GM12874 (cell line): ENCODE measurements around the gene MEAF6.

Source experiments
- TF ChIP-seq, protein P1 (sequence below): IDR thresholded peaks from 2 replicates; pipeline ENCODE4 v1.5.1; 2011; ENCODE audit warnings: low read depth, mild to moderate bottlenecking, control low read depth, low read length, moderate library complexity; ENCODE audit not compliant: insufficient read depth

Gene MEAF6

GRCh38 chr1:37540036-37540785, 25.6 kb upstream of the MEAF6 start:
- TF ChIP-seq, protein P1, sequence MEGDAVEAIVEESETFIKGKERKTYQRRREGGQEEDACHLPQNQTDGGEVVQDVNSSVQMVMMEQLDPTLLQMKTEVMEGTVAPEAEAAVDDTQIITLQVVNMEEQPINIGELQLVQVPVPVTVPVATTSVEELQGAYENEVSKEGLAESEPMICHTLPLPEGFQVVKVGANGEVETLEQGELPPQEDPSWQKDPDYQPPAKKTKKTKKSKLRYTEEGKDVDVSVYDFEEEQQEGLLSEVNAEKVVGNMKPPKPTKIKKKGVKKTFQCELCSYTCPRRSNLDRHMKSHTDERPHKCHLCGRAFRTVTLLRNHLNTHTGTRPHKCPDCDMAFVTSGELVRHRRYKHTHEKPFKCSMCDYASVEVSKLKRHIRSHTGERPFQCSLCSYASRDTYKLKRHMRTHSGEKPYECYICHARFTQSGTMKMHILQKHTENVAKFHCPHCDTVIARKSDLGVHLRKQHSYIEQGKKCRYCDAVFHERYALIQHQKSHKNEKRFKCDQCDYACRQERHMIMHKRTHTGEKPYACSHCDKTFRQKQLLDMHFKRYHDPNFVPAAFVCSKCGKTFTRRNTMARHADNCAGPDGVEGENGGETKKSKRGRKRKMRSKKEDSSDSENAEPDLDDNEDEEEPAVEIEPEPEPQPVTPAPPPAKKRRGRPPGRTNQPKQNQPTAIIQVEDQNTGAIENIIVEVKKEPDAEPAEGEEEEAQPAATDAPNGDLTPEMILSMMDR: no peak

DNA sequence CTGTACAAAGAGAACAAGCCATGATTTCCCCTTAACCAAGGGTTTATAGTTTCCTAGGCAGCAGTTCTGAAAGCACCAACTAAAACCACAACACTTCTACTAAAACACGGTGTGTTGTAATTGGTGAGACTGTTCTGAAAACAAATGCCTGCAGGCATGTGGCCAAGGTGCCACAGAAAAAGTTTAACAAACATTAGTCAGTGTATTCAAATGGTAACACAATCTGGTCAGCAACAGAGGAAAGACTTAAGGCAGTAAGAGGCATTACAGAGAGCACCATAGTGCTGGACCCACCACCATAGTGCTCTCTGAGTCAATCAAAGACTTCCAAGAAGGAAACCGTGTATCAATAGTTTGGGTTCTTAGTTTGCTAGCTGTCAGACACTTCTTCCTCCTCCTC, 22.8 kb upstream of the MEAF6 start:
- TF ChIP-seq, protein P1: no peak

DNA sequence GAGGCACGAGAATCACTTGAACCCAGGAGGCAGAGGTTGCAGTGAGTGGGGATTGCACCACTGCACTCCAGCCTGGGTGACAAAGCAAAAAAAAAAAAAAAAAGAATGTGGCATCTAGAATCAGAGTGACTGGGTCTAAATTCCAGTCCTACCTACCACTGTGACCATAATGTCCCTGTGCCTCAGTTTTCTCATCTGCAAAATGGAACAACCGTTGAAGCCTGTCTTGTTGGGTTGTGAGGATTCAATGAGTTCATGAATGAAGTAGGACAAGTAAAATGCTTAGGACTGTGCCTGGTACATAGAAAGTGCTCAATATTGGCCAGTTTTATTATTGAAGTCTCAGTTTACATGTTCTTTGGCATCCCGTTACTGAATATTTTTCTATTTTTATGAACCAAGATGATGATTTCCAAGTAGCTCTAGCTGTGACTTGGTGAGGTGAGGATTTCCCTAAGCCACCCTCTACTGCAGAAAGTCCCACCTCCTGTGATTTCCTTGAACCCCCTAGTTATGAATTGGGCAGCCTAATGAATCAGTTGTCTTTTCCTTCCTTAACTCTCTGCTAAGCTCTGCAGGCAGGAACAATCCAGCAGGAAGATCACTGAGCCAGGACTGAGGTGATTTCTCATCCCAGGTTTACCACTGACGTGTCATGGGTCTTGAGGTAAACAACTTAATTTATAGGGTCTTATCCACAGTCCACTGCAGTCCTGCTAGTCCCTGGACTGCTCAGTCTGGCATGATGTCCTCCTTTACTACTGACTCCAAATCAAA, 18.9 kb upstream of the MEAF6 start:
- TF ChIP-seq, protein P1: no peak

DNA sequence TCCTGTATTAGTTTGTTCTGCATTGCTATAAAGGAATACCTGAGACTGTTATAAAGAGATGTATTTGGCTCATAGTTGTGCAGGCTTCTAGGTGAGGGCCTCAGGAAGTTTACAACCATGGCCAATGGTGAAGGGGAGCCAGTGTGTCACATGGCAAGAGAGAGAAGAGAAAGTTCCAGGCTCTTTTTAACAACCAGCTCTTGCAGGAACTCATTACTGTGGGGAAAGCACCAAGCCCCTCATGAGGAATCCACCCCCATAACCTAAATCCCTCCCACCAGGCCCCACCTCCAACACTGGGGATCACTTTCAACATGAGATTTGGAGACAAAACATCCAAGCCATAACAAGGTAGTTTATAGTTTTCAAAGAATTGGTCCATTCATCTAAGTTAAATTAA, 5.0 kb upstream of the MEAF6 start:
- TF ChIP-seq, protein P1: no peak

DNA sequence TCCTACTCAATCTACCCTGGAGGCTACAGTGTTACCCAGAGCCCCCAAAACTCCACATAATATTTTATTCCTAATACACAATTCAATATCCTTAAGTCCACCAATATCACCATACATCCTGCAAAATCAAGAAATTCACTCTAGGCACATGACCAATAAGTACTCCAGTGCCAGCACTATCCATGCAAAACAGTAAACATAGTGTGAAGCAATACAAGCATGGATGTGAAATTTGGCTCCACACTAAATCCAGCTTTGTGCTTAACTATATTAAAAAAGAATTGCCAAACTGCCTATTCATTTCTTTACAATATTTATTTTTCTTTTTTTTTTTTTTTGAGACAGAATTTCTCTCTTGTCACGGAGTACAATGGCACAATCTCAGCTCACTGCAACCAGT, 3.0 kb upstream of the MEAF6 start:
- TF ChIP-seq, protein P1: no peak

GRCh38 chr1:37515185-37516034, 844 bp upstream of the MEAF6 start:
- TF ChIP-seq, protein P1: no peak

DNA sequence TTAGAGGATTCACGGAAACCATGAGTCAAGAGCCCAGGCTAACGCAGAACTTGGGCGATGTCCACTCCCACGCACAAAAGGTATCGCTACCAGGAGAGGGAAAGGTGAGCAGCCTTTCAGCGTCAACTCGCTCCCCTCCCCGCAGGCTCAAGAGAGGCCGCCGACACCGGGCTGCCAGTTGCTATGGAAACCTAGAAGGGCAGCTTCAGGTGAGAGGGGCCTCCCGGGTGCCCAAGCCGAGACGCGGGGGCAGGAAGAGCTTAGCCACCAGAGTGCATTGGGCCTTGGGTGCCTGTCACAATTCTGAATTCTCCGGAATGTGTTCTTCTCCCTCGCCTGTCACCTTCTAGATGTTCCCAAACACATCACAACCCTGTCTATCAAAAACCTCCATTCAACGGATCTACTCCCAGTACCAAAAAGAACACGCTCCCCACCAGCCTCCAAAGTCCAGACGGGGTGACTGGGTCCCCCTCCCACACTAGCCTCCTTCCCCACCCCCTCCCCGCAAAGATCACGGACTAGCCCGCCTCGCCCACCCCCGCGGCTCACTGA, 694 bp downstream of the MEAF6 start:
- TF ChIP-seq, protein P1: no peak
